A549 (cell line): ENCODE measurements around the gene TNS3. TPM values are rescaled to one million over a fixed set of nuclear protein-coding genes. Genes with fewer than 3 reads are reported as not detected.

Source experiments
- ATAC-seq, 2 experiments: fragments of 200-7000 bp in 1 of 2; fragments of >200 bp in 1 of 2; cut with Nextera tagmentation in 1 of 2; cut with Tn5 transposase in 1 of 2; 3 replicates each; pipeline versions ENCODE4 v1.8.0 to v1.9.1; 2018 to 2020; ENCODE audit warnings: mild to moderate bottlenecking in 1 of 2, moderate library complexity in 1 of 2
- CTCF ChIA-PET: fragments of 300-600 bp; sonication (Branson Sonifier 250); formaldehyde crosslinking; extraction: SDS; loops from one replicate; lab custom pipeline; 2021; ENCODE audit warnings: antibody characterized with exemption, inconsistent platforms; lab: Yijun Ruan, JAX
- POLR2A ChIA-PET: fragments of 350-600 bp; formaldehyde crosslinking; extraction: SDS; loops from one replicate; lab custom pipeline; 2021; ENCODE audit warnings: antibody characterized with exemption, inconsistent platforms; lab: Yijun Ruan, JAX
- DNase-seq, 2 experiments: peaks; one replicate each; pipeline versions ENCODE4 v3.0.0 to v3.0.0-alpha.2; 2011 to 2016; ENCODE audit warnings: low read depth in 1 of 2, low spot score in 1 of 2
- FAIRE-seq: peaks from 2 replicates; lab custom pipeline; 2011; peaks lifted over from hg19 to GRCh38; lab: Jason Lieb, UNC
- H3K27ac ChIP-seq, 2 experiments: fragments of >200 bp; sonication (Bioruptor Twin); formaldehyde crosslinking; 3 replicates each; pipeline ENCODE4 v1.5.1; 2016 to 2017
- H3K4me1 ChIP-seq: fragments of >200 bp; sonication (Bioruptor Twin); formaldehyde crosslinking; 3 replicates; pipeline ENCODE4 v1.6.1; 2016
- H3K4me2 ChIP-seq: fragments of >200 bp; sonication (Bioruptor Twin); formaldehyde crosslinking; 3 replicates; pipeline ENCODE4 v1.6.1; 2016
- H3K4me3 ChIP-seq: fragments of >200 bp; sonication (Bioruptor Twin); formaldehyde crosslinking; 3 replicates; pipeline ENCODE4 v1.5.1; 2016
- H3K9me3 ChIP-seq: fragments of >200 bp; sonication (Bioruptor Twin); formaldehyde crosslinking; 3 replicates; pipeline ENCODE4 v1.6.1; 2016
- BHLHE40 ChIP-seq: IDR thresholded peaks from 2 replicates; pipeline ENCODE4 v1.6.1; 2012; ENCODE audit warnings: low read depth, low read length, inconsistent platforms
- CBX2 ChIP-seq: fragments of 200-600 bp; sonication (generic); IDR thresholded peaks from 2 replicates; pipeline ENCODE4 v1.6.1; 2016; ENCODE audit warnings: low read depth, mild to moderate bottlenecking, borderline replicate concordance
- CHD2 ChIP-seq: fragments of 150-350 bp; IDR thresholded peaks from 2 replicates; pipeline ENCODE4 v1.6.1; 2014; ENCODE audit warnings: low read length; ENCODE audit not compliant: partially characterized antibody
- EP300 ChIP-seq, 2 experiments: fragments of >200 bp; sonication (Bioruptor Twin); formaldehyde crosslinking; IDR thresholded peaks; 2 replicates in 1 of 2; 3 replicates in 1 of 2; pipeline ENCODE4 v1.6.1; 2016 to 2017
- FOSB ChIP-seq: fragments of 250-450 bp; sonication (Bioruptor Pico); IDR thresholded peaks from 2 replicates; pipeline ENCODE4 v1.5.0; 2020; ENCODE audit warnings: mild to moderate bottlenecking, moderate library complexity
- FOXS1 ChIP-seq: fragments of 250-450 bp; sonication (Bioruptor Pico); IDR thresholded peaks from 2 replicates; pipeline ENCODE4 v1.5.0; 2020; ENCODE audit warnings: mild to moderate bottlenecking, moderate library complexity
- HDAC2 ChIP-seq: fragments of 200-600 bp; sonication (generic); IDR thresholded peaks from 2 replicates; pipeline ENCODE4 v1.6.1; 2016
- KDM5A ChIP-seq: fragments of 200-600 bp; sonication (generic); IDR thresholded peaks from 2 replicates; pipeline ENCODE4 v1.6.1; 2016; ENCODE audit warnings: antibody characterized with exemption, mild to moderate bottlenecking
- MAFK ChIP-seq: fragments of 450-650 bp; IDR thresholded peaks from 2 replicates; pipeline ENCODE4 v1.6.1; 2014; ENCODE audit not compliant: partially characterized antibody
- MAZ ChIP-seq: fragments of 150-350 bp; IDR thresholded peaks from 2 replicates; pipeline ENCODE4 v1.6.1; 2014; ENCODE audit warnings: antibody characterized with exemption, low read depth, low read length, borderline replicate concordance
- RARB ChIP-seq: fragments of 250-450 bp; sonication (Bioruptor Pico); IDR thresholded peaks from 2 replicates; pipeline ENCODE4 v1.8.0; 2021; ENCODE audit warnings: mild to moderate bottlenecking, moderate library complexity
- SMC3 ChIP-seq: fragments of >200 bp; sonication (Bioruptor Twin); formaldehyde crosslinking; IDR thresholded peaks from 3 replicates; pipeline ENCODE4 v1.6.1; 2018; ENCODE audit warnings: inconsistent platforms
- SREBF2 ChIP-seq: fragments of 450-650 bp; IDR thresholded peaks from 2 replicates; pipeline ENCODE4 v1.6.1; 2014; ENCODE audit warnings: mild to moderate bottlenecking, moderate library complexity
- TFCP2L1 ChIP-seq: fragments of 250-450 bp; sonication (Bioruptor Pico); IDR thresholded peaks from 2 replicates; pipeline ENCODE4 v1.5.0; 2021; ENCODE audit warnings: mild to moderate bottlenecking
- ZSCAN20 ChIP-seq: fragments of 250-450 bp; sonication (Bioruptor Pico); IDR thresholded peaks from 2 replicates; pipeline ENCODE4 v1.8.0; 2022; ENCODE audit warnings: mild to moderate bottlenecking, moderate library complexity
- WGBS: methylation state at CpG from one replicate; pipeline ENCODE4 v1.1.6; 2017; ENCODE audit errors: missing lambda C conversion rate; 5-methylcytosine and 5-hydroxymethylcytosine counted together
- polyA plus RNA-seq, 4 experiments: library from polyadenylated mRNA; depleted of rRNA in 3 of 4; stranded (reverse); fragments of >200 nt; fragmentation: RNase III in 1 of 4; extraction: RNeasy Plus Mini Kit Qiagen cat#74134 plus additional on column Dnase treatment in 1 of 4; gene quantifications; 2 replicates in 3 of 4; 3 replicates in 1 of 4; pipeline ENCODE4 v1.2.3, GENCODE V29; 2011 to 2017
- TF ChIP-seq, protein P1 (sequence below): IDR thresholded peaks from 2 replicates; pipeline ENCODE4 v1.6.1; 2012
- TF ChIP-seq, protein P2 (sequence below): fragments of 250-450 bp; sonication (Bioruptor Pico); IDR thresholded peaks from 2 replicates; pipeline ENCODE4 v1.5.0; 2021; ENCODE audit warnings: mild to moderate bottlenecking, moderate library complexity, borderline replicate concordance
- TF ChIP-seq, protein P3 (sequence below): fragments of 450-650 bp; IDR thresholded peaks from 2 replicates; pipeline ENCODE4 v1.6.1; 2014; ENCODE audit warnings: antibody characterized with exemption
- TF ChIP-seq, protein P4 (sequence below): fragments of 150-350 bp; IDR thresholded peaks from 2 replicates; pipeline ENCODE4 v1.6.1; 2014; ENCODE audit warnings: low read depth, mild to moderate bottlenecking, low read length

TNS3 gene
- polyA plus RNA-seq, 2 of the 4 experiments (the other 2 are of a cell fraction), result 107 to 134 TPM

DNA sequence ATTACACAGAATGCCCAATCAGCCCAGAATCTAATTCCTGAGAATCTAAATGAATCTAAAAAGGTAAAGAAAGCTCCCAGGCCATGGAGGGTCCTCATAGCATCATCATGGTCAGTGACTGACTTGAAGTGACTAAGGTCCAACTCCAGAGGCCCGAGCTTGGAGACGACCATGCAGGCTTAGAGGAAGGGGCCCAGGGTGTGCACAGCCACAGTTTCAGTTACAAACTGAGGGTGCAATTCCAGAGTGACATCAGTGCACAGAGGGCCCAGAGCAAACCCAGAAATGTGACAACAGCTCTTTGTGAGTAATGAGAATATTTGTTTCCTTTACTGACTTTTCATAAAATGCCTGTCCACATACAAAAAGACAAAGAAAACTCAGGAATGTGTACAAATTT is 170.0 kb downstream of the TNS3 start:
- CTCF ChIA-PET, result no interaction called here
- TF ChIP-seq SREBF2, result no peak
- TF ChIP-seq CHD2, result no peak
- TF ChIP-seq MAZ, result no peak
- TF ChIP-seq EP300 (IDR thresholded peaks at IDR 0.05), result no peak
- TF ChIP-seq, protein P1, sequence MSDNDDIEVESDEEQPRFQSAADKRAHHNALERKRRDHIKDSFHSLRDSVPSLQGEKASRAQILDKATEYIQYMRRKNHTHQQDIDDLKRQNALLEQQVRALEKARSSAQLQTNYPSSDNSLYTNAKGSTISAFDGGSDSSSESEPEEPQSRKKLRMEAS, result no peak
- TF ChIP-seq, protein P2, sequence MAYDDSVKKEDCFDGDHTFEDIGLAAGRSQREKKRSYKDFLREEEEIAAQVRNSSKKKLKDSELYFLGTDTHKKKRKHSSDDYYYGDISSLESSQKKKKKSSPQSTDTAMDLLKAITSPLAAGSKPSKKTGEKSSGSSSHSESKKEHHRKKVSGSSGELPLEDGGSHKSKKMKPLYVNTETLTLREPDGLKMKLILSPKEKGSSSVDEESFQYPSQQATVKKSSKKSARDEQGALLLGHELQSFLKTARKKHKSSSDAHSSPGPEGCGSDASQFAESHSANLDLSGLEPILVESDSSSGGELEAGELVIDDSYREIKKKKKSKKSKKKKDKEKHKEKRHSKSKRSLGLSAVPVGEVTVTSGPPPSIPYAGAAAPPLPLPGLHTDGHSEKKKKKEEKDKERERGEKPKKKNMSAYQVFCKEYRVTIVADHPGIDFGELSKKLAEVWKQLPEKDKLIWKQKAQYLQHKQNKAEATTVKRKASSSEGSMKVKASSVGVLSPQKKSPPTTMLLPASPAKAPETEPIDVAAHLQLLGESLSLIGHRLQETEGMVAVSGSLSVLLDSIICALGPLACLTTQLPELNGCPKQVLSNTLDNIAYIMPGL, result no peak
- TF ChIP-seq, protein P3, sequence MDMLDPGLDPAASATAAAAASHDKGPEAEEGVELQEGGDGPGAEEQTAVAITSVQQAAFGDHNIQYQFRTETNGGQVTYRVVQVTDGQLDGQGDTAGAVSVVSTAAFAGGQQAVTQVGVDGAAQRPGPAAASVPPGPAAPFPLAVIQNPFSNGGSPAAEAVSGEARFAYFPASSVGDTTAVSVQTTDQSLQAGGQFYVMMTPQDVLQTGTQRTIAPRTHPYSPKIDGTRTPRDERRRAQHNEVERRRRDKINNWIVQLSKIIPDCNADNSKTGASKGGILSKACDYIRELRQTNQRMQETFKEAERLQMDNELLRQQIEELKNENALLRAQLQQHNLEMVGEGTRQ, result no peak
- TF ChIP-seq, all 56 proteins: peak for 0
- no peak overlapping the region for H3K4me3 ChIP-seq
- H3K4me2 ChIP-seq, result no peak overlapping the region
- DNase-seq (no peak), ATAC-seq (no peak), FAIRE-seq (no peak)
- POLR2A ChIA-PET, result no interaction called here
- no peaks in the 10 kb centered on the region for H3K9me3 ChIP-seq
- no peak overlapping the region for H3K27ac ChIP-seq
- 100% methylated on average over 2 of the region's 2 CpGs for WGBS
- peaks cover 38% of the 10 kb centered on the region for H3K4me1 ChIP-seq

DNA sequence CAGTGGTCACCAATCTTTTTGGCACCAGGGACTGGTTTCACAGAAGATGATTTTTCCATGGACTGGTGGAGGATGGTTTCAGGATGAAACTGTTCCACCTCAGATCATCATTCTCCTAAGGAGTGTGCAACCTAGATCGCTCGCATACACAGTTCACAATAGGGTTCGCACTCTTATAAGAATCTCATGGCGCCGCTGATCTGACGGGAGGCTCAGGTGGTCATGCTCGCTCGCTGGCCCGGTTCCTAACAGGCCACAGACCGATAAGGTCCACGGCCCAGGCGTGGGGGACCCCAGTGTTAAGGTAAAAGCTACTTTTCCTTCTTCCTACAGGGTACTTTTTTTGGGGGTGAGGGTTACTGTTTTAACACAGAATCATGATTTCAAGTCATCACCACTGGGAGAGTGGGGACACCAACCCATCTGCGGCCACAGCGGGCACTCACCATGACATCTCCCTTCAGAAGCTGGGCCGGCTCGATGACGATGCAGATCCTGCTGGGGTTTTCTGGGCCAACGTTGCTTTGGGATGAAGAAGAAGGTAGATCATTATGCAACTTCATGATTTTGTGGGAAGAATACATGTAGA is 170.5 kb downstream of the TNS3 start:
- ATAC-seq (no peak), DNase-seq (no peak)

DNA sequence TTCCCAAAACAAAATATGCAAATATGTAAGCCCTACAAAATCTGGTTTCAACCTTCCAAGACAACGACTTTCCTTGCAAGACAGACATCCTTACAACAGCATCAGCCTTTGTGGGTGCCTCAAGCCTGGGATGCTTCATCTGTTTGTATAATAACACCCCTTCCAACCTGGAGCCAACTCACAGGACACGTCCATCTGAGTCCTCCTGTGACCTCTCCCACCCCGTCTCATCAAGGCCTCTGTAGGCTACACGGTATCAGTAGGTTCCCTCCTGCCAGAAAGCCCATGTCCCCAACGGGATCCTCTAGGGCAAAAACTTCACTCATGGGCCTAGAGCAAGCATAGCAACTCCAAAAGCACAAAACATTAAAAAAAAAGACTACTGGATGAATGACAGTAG is 173.2 kb downstream of the TNS3 start:
- H3K4me3 ChIP-seq, result no peak overlapping the region
- POLR2A ChIA-PET, result no interaction called here
- ATAC-seq (no peak), FAIRE-seq (no peak), DNase-seq (no peak)
- 71% methylated on average over 5 of the region's 5 CpGs for WGBS
- CTCF ChIA-PET, result no interaction called here
- H3K4me2 ChIP-seq, result no peak overlapping the region
- TF ChIP-seq, protein P4, sequence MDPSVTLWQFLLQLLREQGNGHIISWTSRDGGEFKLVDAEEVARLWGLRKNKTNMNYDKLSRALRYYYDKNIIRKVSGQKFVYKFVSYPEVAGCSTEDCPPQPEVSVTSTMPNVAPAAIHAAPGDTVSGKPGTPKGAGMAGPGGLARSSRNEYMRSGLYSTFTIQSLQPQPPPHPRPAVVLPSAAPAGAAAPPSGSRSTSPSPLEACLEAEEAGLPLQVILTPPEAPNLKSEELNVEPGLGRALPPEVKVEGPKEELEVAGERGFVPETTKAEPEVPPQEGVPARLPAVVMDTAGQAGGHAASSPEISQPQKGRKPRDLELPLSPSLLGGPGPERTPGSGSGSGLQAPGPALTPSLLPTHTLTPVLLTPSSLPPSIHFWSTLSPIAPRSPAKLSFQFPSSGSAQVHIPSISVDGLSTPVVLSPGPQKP, result no peak
- TF ChIP-seq SMC3 (no peak), CBX2 (no peak), FOXS1 (CRISPR knock-in tag) (no peak), TFCP2L1 (no peak), RARB (CRISPR knock-in tag) (no peak), BHLHE40 (no peak), ZSCAN20 (CRISPR knock-in tag) (no peak), FOSB (CRISPR knock-in tag) (no peak), KDM5A (no peak)
- peaks cover 59% of the 10 kb centered on the region for H3K4me1 ChIP-seq
- no peaks in the 10 kb centered on the region for H3K9me3 ChIP-seq
- peak overlapping the region in 1 of 2 experiments; percentile 50; a peak in 2 of 6 replicates for H3K27ac ChIP-seq

More for the DNA sequence above, 170.5 kb downstream of the TNS3 start:
- no peaks in the 10 kb centered on the region for H3K9me3 ChIP-seq
- H3K4me1 ChIP-seq, result peaks cover 43% of the 10 kb centered on the region
- WGBS, result 91% methylated on average over 18 of the region's 18 CpGs
- FAIRE-seq, result no peak
- H3K4me3 ChIP-seq, result no peak overlapping the region
- no peak overlapping the region for H3K27ac ChIP-seq
- H3K4me2 ChIP-seq, result no peak overlapping the region
- CTCF ChIA-PET, result no interaction called here
- POLR2A ChIA-PET, result no interaction called here
- TF ChIP-seq MAFK, result no peak
- TF ChIP-seq, protein P1, result no peak
- no peak for TF ChIP-seq HDAC2
- TF ChIP-seq SMC3, result no peak
